ENCODE measurements around the gene ITGB2.
"Not testable (repeated sequence)": the region's sequence is repeated elsewhere in the genome, so short reads cannot be mapped to it uniquely, and the experiment has no call there.

ITGB2 gene

DNA sequence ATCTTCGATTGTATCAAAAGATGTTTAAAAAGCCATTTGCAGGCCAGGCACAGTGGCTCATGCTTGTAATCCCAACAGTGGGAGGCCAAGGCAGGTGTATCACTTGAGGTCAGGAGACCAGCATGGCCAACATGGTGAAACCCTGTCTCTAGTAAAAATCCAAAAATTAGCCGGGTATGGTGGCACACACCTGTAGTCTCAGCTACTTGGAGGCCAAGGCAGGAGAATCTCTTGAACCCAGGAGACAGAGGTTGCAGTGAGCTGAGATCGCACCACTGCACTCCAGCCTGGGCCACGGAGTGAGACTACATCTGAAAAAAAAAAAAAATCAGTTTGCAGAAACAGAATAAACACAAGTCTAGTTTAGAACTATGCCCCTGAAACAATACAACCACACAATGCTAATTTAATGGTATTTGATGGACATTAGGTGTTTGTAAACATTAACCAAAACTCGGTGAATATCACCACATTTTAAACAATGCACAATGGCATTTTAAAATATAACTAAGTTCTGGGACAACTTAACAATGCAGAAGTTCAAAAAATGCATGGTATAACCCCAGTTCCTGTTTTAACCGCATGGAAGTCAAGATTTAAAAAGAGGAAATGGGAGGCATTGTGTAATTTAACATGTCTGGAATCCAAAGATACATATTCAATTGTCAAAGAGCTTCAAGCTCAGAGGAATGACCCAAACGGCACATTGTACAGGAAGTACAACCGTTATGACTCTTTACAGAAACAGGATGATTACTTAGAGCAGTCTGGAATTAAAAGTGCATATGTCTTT, 40.1 kb downstream of the ITGB2 start:
- DNase-seq, result no peak

DNA sequence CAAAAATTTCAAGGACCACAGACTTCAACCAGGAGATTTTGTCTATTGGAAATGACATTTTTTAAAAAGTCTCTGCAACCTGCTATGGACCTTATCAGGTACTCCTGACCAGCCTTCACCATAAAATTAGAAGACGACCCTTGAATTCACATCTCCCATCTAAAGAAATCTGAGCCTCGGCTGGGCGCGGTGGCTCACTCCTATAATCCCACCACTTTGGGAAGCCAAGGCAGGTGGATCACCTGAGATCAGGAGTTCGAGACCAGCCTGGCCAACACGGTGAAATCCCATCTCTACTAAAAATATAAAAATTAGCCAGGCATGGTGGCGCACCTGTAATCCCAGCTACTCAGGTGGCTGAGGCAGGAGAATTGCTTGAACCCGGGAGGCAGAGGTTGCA, 41.5 kb downstream of the ITGB2 start:
- DNase-seq, result not testable (repeated sequence)

DNA sequence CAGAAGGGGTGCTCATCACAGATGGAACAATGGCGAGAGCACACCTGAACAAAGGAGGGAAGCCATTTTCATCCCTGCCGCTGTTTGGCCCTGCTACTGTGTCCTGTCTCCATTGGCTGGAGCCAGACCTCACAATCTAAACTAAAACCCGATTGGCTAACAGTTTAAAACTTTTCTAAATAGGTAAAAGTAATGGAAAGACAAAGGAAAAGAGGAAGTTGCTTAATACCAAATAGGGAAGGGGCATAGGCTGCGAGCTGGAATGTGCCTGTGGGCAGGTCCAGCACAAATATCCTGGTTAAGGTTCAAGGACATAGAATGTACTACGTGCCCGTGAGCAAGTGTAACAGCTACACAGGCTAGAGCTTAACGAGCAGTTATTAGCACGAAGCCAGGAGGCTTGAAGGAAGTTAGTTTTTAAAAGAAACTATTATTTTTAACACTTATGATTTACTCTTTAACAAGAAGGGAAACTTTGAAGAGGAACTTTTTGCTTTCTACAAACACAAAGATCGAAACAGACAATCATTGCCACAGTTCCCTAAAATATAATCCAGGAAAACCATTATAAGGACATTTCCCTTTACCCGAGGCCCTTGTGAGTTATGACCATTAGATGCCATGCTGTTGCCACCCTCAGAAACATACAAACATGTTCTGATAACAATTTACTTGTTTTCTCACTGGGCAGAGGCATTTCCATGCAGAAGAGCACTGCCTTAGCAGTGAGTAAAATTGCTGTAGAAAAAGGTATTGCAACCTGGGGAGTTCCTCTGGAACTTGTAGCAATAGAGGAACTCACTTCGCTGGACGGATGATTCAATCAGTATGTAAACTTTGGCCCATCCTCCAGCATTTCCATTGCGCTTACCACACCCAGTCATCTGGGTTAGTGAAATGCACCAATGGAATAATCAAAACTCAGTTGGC, 42.4 kb downstream of the ITGB2 start:
- no peak for DNase-seq

DNA sequence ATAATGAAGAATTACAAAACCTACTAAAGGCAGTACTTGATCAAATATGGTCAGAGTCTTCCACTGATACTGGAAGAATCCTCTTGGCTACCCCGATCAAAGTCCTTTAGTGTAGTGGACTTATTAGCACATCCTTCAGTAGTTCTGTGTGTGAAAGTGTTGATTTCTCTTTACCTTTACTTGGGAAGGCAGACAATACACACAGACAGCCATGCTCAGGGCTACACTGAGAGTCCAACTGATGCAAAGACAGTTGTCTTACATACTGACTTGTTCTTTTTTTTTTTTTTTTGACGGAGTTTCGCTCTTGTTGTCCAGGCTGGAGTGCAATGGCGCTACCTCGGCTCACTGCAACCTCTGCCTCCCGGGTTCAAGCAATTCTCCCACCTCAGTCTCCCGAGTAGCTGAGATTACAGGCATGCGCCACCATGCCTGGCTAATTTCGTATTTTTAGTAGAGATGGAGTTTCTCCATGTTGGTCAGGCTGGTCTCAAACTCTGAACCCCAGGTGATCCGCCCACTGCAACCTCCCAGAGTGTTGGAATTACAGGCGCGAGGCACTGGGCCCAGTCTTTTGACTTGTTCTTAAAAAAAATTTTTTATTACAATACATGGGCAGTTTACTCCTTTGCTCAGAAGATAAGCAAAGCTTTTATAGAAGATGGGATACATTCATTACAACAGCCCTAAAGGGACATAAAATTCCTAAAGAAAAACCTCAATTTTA, 43.7 kb downstream of the ITGB2 start:
- DNase-seq, result no peak

DNA sequence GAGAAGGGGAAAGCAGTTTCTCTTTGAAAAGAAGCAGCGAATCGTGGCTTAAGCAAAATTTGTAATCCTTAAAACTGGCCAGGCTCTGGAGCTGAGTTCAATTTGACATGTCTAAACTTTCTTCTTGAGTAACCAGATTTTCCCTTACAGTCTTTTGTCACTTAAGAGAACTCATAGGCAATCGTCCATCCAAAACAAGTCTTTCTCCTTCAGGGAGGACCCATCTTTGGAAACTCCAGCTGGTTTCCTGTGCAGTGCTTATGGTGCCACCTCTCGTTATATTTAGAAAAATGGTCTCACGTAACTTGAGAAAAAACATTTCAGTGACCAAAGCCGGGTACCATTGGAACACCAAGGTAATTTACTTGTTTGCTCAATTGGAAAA, 45.4 kb downstream of the ITGB2 start:
- DNase-seq, result no peak

DNA sequence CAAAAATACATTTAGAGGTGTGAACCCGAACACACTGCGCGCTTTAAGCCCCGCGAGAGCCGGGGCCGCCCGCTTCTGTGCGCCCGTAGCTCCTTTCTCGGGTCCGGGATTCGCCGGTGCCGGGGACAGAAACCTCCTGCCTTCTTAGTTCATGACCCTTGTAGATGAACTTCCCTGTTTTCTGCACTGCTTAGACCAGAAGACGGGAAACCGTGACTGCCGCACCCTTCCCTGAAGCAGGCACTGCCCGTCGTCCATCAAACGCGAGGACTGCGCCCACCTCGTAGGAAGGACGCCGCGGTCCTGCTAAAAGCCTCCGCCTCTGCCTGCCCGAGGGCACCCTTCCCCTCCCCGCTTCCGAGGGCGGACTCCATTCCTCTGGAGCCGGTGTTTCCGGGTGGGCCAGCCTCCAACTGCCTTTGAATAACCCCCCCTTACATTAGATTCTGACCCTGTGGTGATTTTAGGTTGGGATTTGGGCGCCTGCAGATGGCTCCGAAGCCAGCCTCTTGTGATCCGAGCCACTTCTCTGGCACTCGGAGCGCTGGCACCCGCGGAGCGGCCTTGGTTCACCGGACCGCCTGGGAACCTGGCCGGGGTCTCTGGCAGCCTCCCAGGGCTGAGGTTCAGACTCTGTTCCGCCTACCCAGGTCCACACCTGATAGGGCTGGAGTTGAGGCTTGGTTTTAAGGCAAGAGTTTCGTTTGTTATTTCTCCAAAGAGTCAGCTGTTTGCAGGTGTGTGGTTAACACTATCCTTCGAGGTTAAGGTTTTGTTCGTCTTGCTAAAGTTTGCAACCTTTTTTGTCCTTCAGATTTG, 46.0 kb downstream of the ITGB2 start:
- DNase-seq, result no peak

DNA sequence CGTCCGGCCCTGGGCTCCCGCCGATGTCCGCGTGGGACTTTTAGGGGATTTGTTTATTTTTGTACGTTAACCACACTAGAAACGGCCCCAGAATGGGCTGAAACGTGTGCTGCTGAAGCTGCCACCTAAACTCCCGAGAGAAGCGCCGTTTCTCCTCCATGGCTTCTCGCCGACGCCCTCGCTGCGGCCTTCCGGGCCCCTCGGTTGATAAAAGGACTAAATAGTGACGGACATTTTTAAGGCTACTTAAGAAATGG, 46.5 kb downstream of the ITGB2 start:
- DNase-seq, result no peak

DNA sequence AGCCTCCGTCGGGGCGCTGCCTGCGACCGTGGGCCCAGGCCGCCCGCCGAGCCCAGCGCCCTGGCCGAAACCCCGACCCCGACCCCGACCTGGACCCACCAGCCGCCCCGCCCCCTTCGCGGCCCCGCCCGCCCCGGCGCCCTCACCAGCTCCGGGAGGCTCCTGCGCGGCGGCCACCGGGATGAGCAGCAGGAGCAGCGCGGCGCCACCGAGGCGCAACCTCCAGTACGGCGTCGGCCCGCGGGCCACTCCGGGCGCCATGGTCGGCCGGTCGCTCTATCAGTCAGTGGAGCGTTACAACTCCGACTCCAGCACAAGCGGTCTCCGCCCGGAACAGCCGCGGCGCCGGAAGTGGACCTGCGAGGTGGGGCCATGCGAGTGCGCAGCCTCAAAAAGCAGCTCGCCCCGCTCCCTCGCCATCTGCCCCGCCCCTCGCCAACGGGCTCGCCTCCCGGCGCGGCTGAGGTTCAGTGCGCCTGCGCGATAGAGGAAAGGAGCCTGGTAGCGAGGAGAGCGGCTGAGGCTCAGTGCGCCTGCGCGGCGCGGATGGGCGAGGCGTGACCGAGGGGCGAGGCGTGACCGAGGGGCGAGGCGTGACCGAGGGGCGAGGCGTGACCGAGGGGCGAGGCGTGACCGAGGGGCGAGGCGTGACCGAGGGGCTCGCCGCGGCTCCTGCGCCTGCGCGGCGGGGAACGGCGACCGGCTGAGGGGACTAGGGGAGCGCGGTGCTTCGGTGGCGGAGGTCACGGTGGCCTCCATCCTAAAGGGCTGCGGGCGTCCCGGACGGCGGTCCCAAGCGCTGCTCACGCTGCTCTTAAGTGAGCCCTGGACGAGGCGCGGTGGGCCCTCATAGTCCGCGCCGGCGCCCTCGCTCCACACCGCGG, 47.1 kb downstream of the ITGB2 start, which contains the start of gene PTTG1IP:
TSS of gene PTTG1IP (minus strand) at position 335 of the 884 bp plus-strand sequence. CDS start at position 261, 74 bp downstream.
- peak; percentile 96 for DNase-seq

DNA sequence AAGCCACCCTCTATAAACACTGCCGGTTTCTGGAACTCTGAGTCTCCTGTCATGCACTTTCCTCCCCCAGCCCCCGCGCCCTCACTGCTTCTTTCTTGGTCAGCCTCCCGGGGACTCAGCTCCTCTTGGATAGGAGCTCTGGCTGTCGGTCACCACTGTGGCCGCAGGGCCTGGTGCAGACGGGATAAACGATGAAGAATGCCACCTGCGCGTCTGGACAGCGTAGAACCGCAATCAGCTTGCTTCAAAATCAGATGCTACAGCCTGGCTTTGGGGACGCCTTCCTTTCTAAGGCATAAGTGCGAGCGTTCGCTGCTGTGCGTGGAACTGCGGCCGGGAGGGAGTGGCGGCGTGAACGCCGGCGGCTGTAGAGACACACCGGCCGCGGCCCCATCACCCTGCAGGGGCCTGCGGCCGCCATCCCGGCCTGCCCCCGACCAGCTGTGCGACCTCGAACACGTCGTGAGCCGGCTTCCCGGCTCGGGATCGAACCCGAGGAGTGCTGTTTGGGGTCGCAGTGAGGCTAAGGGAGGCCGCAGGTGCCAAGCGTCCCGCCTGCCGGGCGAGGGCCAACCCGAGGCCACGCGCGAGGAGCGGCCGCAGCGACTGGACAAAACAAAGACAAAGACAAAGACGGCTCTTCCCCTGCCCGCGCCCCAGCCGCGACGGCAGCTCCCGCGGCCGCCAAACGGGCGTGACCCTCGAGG, 47.9 kb downstream of the ITGB2 start:
- DNase-seq, result no peak

DNA sequence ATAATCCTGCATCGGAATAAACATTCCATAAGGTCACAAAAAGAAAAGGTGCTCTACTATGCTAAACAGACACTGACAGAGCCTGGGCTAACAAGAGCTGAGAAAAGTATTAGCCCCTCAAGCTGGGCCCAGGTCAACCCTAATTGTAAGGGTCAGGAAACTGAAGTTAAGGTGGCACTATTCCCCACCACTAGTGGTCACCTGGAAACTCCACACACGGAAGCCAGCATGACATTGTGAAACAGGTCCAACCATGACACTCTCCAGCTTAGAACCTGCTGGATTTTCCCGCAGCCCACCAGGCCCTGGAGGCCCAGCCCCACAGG, 48.4 kb downstream of the ITGB2 start:
- DNase-seq, result no peak

DNA sequence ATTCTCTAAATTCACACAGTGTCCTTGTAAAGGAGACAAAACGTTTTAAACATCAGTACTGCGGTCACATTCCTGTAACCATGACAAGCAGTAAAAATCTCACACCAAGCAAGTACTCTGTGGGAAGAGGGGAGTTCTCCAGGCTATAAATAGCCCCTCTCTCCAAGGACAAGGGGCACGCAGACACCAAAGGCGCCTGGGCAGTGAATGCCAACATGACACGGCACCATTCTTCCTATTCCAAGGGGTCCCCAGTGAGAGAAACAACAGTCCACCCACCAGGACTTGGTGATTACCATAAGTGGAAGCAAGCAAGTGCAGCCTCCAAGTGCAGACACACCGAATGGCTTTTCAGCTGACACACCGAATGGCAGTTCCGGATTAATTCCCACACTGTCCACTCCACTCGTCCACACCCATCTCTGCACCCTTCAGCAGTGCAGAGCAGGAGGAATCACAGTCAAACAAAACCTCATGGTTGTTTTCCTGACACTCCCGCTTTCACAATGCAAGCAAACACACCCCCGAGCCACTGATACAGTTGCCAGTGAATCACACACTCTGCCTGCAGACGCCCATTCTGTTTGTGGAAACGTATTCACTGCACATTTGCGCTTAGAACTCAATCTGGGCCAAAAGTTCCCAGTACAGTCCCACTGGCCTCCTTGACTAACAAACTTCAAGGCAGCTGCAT, 49.0 kb downstream of the ITGB2 start:
- no peak for DNase-seq

DNA sequence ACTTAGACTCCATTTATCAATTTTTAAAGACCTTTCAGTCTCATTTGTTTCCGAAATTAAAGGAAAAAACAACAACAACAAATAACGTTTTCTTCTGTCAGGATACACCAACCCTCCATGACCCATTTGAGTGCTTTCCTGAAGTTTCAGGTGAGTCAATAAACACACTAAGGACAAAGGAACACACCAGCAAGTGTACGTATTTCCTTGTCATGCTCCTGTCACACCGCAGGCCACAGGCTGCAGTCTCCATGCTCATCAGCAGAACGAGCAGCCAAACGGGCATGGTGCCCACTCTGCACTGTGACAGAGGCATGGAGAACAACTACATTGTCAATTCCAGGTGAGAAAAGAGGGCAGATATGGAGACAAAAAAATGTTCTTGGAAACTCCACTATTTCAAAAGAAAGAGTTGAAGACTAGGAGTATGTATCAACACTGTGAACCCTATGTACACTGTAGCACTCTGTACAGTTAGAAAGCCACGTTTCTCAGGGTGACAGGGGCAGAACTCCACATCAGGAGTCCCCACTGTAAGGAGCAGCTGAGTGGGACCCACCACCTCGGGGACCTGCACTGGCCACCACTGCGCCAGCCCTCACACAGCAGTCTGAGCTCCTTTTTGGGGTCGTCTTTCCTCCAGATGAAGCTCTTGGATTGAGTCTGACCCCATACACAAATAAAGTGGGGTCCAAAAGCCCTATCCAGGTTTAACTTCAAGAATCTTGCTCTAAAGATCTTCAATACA, 49.8 kb downstream of the ITGB2 start:
- DNase-seq, result no peak

DNA sequence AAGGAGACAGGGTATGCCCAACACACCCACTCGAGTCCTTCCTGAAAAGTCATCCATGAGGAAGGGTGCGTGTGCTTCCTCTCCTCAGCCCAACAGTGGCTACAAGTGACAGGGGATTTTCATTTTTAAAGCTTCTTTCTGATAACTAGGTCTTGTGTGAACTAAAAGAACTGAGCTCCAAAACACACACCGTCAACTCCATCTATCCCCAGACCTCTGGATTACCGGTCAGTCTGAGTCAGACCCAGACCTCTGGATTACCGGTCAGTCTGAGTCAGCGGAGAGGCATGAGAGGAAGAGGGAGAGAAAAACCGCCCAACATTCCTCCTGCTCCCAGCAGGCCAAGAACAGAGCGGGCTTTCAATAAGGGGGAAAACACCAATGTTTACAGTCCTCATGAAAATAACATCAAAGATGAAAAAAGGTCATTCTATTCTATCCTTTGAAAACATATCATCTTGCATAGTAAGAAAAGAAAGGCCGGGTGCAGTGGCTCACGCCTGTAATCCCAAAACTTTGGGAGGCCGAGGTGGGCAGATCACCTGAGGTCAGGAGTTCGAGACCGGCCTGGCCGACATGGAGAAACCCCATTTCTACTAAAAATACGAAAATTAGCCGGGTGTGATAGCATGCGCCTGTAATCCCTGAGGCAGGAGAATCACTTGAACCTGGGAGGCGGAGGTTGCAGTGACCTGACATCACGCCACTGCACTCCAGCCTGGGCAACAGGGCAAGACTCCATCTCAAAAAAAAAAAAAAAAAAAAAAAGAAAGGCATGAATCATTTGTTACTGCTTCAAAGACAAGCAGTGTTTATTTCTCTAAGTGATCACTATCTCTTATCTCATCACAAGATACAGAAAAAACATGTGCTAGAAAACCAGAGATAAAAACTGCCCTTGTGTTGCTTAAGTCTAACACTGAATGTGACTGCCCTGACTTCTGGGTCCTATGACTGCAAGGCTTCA, 50.6 kb downstream of the ITGB2 start:
- DNase-seq, result no peak

DNA sequence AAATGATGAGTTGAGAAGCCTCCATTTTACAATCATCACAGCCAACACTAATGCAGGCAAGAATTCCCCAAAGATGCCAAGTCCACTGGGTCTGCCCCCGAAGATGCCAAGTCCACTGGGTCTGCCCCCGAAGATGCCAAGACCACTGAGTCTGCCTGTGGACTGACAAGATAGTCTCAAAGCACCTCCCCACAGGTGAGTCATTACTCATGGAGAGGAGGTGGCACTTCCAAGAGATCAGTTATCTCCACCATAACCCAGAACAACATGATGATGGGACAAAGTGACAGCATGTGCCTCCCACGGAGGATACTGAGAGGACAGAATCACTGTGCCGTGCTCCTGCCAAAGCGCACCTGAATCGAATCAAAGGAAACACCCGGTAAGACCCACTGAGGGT, 52.0 kb downstream of the ITGB2 start:
- no peak for DNase-seq

DNA sequence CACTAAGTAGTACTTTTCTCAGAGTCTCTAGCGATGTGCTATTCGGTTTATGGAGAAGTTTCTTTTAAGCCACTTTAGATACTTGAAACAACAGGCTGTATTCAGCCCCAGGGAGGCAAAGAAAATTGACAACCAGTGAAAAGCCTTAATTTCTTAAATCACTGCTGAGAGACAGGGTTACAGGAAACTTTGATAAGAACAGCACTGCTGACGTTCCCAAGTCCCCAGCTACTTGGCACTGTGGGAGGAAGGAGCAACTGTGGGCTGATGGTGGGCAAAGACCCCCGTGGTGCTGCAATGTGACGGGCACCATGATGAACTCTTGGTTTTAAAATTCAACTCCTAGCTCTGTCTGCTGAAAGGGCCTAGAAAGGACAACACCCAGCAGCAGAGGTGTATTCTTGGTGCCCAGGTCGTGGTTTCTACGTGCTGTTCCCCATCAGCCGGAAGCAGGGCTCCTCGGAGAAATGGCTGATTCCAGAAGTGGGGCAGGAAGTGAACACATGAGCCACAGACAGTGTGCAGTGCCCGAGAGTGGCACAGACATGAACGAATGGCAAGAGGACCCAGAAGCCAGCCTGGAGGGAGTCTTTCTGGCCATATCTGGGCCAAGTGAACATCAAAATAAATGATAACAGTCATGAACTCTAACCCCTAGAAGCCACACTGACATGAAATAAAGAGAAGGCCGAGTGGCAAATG, 52.5 kb downstream of the ITGB2 start:
- DNase-seq, result no peak

DNA sequence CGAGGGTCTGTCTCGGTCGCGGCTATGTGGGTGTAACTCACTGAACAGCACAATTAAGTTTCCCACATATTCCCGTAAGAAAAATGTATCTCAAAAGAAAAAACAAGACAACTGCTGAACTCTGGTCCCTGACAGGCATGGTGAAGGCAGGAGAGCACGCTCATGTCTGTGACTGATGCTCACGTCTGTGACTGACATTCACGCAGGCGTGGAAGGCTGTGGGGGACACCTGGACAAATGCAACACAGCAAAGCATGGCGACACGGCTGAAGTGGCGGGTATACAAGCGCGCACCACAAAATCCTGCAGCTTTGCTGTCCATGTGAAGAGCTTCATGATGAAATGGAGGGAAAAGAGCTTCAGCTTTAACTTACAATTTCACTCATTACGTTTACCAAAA, 53.2 kb downstream of the ITGB2 start:
- DNase-seq, result no peak

DNA sequence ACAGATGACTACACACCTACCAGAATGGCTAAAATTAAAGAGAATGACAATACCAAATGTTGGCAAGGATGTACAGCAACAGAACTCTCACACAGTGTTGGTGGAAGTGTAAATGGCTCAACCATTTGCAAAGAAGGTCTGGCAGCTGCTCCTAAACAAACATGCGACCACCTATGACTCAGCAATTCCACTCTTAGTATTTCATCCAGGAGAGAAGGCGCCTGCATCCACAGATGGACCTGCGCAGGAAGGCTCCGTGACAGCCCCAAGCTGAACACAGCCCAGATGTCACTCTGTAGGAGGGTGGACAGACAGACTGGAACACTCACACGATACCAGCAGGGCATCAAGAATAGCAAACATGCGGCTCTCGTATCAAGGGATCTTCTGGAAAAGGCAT, 53.9 kb downstream of the ITGB2 start:
- no peak for DNase-seq
